Caco-2 (cell line): ENCODE results near the gene UQCR11. TPM values are rescaled to one million over a fixed set of nuclear protein-coding genes. Genes with fewer than 3 reads are reported as not detected.

Experiments
- BruUV-seq: library from RNA; stranded (reverse); fragments of 400-500 nt; replicated peaks from 2 replicates; lab custom pipeline; 2021; lab: Mats Ljungman, UMichigan
- CTCF ChIA-PET: fragments of 300-600 bp; sonication (Branson Sonifier 250); formaldehyde crosslinking; loops from one replicate; lab custom pipeline; 2022; ENCODE audit warnings: antibody characterized with exemption; lab: Charles Lee
- POLR2A ChIA-PET: fragments of 300-600 bp; sonication (Branson Sonifier 250); formaldehyde crosslinking; loops from one replicate; lab custom pipeline; 2022; ENCODE audit warnings: antibody characterized with exemption; lab: Charles Lee
- DNase-seq, 2 experiments: peaks; one replicate each; pipeline versions ENCODE4 v3.0.0 to v3.0.0-alpha.2; 2020 to 2022
- H3K27me3 ChIP-seq: replicated peaks from 2 replicates; pipeline ENCODE4 v1.6.0; 2011; ENCODE audit warnings: low read length; ENCODE audit not compliant: control insufficient read depth, insufficient read depth
- H3K36me3 ChIP-seq: 2 replicates; pipeline ENCODE4 v1.5.1; 2011; ENCODE audit warnings: low read length; ENCODE audit not compliant: control insufficient read depth, insufficient read depth
- H3K4me1 ChIP-seq: fragments of 250-450 bp; sonication (Bioruptor Pico); 2 replicates; pipeline ENCODE4 v1.5.1; 2020; ENCODE audit warnings: mild to moderate bottlenecking
- H3K4me3 ChIP-seq: 2 replicates; pipeline ENCODE4 v1.5.1; 2011; ENCODE audit warnings: low read depth, mild to moderate bottlenecking, control low read depth, low read length
- H3K9me3 ChIP-seq: fragments of 250-450 bp; sonication (Bioruptor Pico); 2 replicates; pipeline ENCODE4 v1.5.1; 2020; ENCODE audit warnings: mild to moderate bottlenecking, moderate library complexity
- H3K27ac Mint-ChIP-seq: one replicate; pipeline ENCODE4 v1.8.0; 2022; ENCODE audit warnings: mixed read lengths; ENCODE audit not compliant: unreplicated experiment
- H3K27me3 Mint-ChIP-seq: one replicate; pipeline ENCODE4 v1.8.0; 2022; ENCODE audit warnings: mixed read lengths; ENCODE audit not compliant: insufficient read depth, unreplicated experiment
- H3K36me3 Mint-ChIP-seq: one replicate; pipeline ENCODE4 v1.8.0; 2022; ENCODE audit warnings: mild to moderate bottlenecking, mixed read lengths; ENCODE audit not compliant: insufficient read depth, unreplicated experiment
- H3K4me1 Mint-ChIP-seq: one replicate; pipeline ENCODE4 v1.8.0; 2022; ENCODE audit warnings: low read depth, mixed read lengths; ENCODE audit not compliant: unreplicated experiment
- H3K4me3 Mint-ChIP-seq: one replicate; pipeline ENCODE4 v1.8.0; 2022; ENCODE audit warnings: mild to moderate bottlenecking, moderate library complexity, mixed read lengths; ENCODE audit not compliant: unreplicated experiment
- H3K9me3 Mint-ChIP-seq: one replicate; pipeline ENCODE4 v1.8.0; 2022; ENCODE audit warnings: mixed read lengths; ENCODE audit not compliant: unreplicated experiment
- intact Hi-C: fragments of 100-400 bp; cut with micrococcal nuclease; formaldehyde crosslinking; loops from one replicate; pipeline ENCODE4 v1.10.0; 2022; ENCODE audit not compliant: unreplicated experiment
- total RNA-seq: library from RNA; stranded (reverse); gene quantifications from 2 replicates; pipeline ENCODE4 v1.2.3, GENCODE V29; 2022
- TF ChIP-seq, protein P1 (sequence below), 2 experiments: fragments of 200-600 bp in 1 of 2; IDR thresholded peaks; 1 replicate in 1 of 2; 2 replicates in 1 of 2; pipeline versions ENCODE4 v1.5.1 to v1.8.0; 2011 to 2022; ENCODE audit warnings: antibody characterized with exemption in 1 of 2, control low read depth in 1 of 2, inconsistent platforms in 1 of 2, low read depth in 1 of 2, low read length in 1 of 2, mild to moderate bottlenecking in 1 of 2, moderate library complexity in 1 of 2; ENCODE audit not compliant: insufficient read depth in 1 of 2, severe bottlenecking in 1 of 2, unreplicated experiment in 1 of 2

The UQCR11 gene
- total RNA-seq, 1 experiment from 2014 or later = 222 TPM

DNA sequence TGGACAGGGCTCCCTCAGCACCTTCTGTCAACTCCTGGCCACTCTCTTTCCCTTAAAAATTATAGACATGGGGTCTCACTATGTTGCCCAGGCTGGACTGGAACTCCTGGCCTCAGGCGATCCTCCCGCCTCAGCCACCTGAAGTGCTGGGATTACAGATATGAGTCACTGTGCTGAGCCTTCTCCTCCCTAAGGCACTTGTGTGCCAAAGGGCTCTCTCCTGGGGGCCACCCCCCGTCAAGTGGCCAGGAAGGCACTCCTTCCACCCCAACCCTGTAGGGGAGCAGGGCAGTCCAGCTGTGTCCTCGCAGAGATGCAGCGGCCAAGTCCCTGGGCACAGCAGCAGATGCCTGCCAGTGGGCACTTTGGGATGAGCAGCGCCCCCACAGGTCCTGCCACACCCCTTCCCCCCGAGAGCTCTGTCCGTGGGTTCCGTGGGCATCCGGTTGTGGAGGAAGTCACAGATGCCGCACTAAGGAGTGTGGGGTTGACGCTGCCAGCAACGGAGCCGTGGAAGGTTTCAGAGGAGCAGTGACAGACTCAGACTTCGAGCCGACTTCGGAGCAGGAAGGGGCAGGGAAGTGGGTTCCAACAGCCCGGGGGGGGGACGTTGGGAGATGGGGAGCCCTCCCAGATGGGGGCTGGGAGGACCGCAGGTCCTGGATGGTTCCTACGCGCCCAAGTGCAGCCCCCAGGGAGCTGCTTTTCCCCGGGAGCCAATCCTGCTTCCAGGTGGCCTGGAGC is 3.3 kb upstream of the UQCR11 start:
- peaks cover 2% of the 10 kb centered on the region; the same call in 1 of the 2 replicates for H3K36me3 ChIP-seq
- Mint-ChIP-seq H3K9me3 (no peaks in the 10 kb centered on the region), H3K4me1 (no peaks in the 10 kb centered on the region), H3K27me3 (no peaks in the 10 kb centered on the region), H3K27ac (no peak overlapping the region), H3K4me3 (no peak overlapping the region), H3K36me3 (peaks cover 56% of the 10 kb centered on the region)
- no peaks in the 10 kb centered on the region for H3K9me3 ChIP-seq
- H3K27me3 ChIP-seq = no peaks in the 10 kb centered on the region
- TF ChIP-seq, protein P1, sequence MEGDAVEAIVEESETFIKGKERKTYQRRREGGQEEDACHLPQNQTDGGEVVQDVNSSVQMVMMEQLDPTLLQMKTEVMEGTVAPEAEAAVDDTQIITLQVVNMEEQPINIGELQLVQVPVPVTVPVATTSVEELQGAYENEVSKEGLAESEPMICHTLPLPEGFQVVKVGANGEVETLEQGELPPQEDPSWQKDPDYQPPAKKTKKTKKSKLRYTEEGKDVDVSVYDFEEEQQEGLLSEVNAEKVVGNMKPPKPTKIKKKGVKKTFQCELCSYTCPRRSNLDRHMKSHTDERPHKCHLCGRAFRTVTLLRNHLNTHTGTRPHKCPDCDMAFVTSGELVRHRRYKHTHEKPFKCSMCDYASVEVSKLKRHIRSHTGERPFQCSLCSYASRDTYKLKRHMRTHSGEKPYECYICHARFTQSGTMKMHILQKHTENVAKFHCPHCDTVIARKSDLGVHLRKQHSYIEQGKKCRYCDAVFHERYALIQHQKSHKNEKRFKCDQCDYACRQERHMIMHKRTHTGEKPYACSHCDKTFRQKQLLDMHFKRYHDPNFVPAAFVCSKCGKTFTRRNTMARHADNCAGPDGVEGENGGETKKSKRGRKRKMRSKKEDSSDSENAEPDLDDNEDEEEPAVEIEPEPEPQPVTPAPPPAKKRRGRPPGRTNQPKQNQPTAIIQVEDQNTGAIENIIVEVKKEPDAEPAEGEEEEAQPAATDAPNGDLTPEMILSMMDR (IDR thresholded peaks at IDR 0.05; ENCODE audit: insufficient read depth in 1 of 2, low read depth in 1 of 2, low read length in 1 of 2, severe bottlenecking in 1 of 2, unreplicated experiment in 1 of 2) = no peak
- no TSS peak for BruUV-seq
- peaks cover 13% of the 10 kb centered on the region; the same call in 1 of the 2 replicates for H3K4me1 ChIP-seq
- intact Hi-C loops = no loop called here
- no peak for DNase-seq
- ChIA-PET POLR2A (no interaction called here), CTCF (interaction anchor here (0.5 kb wide), 1 partner anchor 44 kb away, joined by 6 read pairs; no protein-coding TSS in a partner anchor)
- H3K4me3 ChIP-seq = no peak overlapping the region

DNA sequence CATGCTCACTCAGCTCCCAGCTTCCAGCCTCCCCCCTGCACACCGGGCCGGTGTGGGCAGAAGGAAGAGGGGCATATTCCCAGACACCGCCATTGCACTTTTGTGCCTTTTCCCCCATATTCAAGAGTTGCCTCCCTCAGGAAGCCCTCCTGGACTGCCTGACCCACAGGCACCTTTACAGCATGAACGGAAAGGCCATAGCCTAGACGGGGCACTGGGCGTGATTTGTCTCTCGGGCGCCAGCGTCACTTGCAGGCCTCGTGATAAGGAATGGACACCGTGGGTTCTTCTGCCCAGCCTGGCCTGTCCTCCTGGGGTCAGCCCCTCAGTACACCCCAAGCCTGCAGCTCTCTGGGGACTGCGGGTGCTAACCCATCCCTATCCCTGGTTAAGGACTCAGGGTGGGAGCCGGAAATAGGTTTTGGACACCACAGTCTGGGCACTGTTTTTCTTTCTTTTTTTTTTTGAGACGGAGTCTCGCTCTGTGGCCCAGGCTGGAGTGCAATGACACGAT is 933 bp upstream of the UQCR11 start:
- no peaks in the 10 kb centered on the region for H3K9me3 ChIP-seq
- BruUV-seq = no TSS peak
- H3K27me3 ChIP-seq = no peaks in the 10 kb centered on the region
- peaks cover 17% of the 10 kb centered on the region; the same call in 1 of the 2 replicates for H3K4me1 ChIP-seq
- peak overlapping the region; percentile 80 for H3K4me3 ChIP-seq
- Mint-ChIP-seq H3K4me3 (peak overlapping the region; percentile 96), H3K9me3 (no peaks in the 10 kb centered on the region), H3K27me3 (no peaks in the 10 kb centered on the region), H3K4me1 (no peaks in the 10 kb centered on the region), H3K27ac (peak overlapping the region; percentile 97), H3K36me3 (peaks cover 58% of the 10 kb centered on the region)
- H3K36me3 ChIP-seq = peaks cover 2% of the 10 kb centered on the region; the same call in 1 of the 2 replicates
- ChIA-PET POLR2A (interaction anchor here (2.5 kb wide), 1 partner anchor 13 kb away, joined by 16 read pairs; the partner anchor contains the start of gene MBD3), CTCF (interaction anchor here (0.7 to 1.6 kb wide), 3 partner anchors 47 to 66 kb away, joined by 3 to 13 read pairs (median 4); partner anchors contain the start of gene TCF3)
- DNase-seq = no peak
- TF ChIP-seq, protein P1 (IDR thresholded peaks at IDR 0.05; ENCODE audit: insufficient read depth in 1 of 2, low read depth in 1 of 2, low read length in 1 of 2, severe bottlenecking in 1 of 2, unreplicated experiment in 1 of 2) = no peak
- intact Hi-C loops = loop anchor here (1.0 kb wide), 1 partner anchor 65 kb away; no protein-coding TSS in a partner anchor

DNA sequence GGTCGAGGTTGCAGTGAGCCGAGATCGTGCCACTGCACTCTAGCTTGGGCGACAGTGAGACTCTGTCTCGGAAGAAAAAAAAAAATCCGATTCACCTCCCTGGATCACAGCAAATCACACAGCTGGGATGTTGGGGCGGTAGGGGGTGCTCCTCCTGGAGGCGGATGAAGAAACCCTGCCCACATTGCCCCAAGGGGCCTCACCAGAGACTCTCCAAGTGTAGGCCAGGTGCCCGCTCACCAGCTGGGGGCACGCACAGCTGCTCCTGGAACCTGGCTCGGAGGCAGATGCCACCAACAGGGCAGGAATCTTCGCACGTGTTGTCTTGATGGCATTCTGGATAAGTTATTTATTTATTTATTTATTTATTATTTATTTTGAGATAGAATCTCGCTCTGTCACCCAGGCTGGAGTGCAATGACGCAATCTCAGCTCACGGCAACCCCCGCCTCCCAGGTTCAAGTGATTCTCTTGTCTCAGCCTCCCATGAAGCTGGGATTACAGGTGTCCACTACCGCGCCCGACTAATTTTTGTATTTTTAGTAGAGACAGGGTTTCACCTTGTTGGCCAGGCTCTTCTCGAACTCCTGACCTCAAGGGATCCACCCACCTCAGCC is 3.1 kb downstream of the UQCR11 start:
- POLR2A ChIA-PET = interaction anchor here (0.6 kb wide), 1 partner anchor 16 kb away, joined by 3 read pairs; no protein-coding TSS in a partner anchor
- H3K4me3 Mint-ChIP-seq = no peak overlapping the region

More for the DNA sequence above, 3.1 kb downstream of the UQCR11 start:
- Histone ChIP-seq H3K4me1 (peaks cover 17% of the 10 kb centered on the region; the same call in 1 of the 2 replicates), H3K9me3 (no peaks in the 10 kb centered on the region), H3K27me3 (no peaks in the 10 kb centered on the region), H3K36me3 (no peaks in the 10 kb centered on the region; the same call in 1 of the 2 replicates), H3K4me3 (no peak overlapping the region)
- intact Hi-C loops = no loop called here
- Mint-ChIP-seq H3K36me3 (peaks cover 63% of the 10 kb centered on the region), H3K27ac (no peak overlapping the region), H3K9me3 (no peaks in the 10 kb centered on the region), H3K4me1 (no peaks in the 10 kb centered on the region), H3K27me3 (no peaks in the 10 kb centered on the region)
- no TSS peak for BruUV-seq
- DNase-seq = no peak
- TF ChIP-seq, protein P1 (IDR thresholded peaks at IDR 0.05; ENCODE audit: insufficient read depth in 1 of 2, low read depth in 1 of 2, low read length in 1 of 2, severe bottlenecking in 1 of 2, unreplicated experiment in 1 of 2) = no peak
- CTCF ChIA-PET = interaction anchor here (0.7 to 0.9 kb wide), 2 partner anchors 25 to 56 kb away, joined by 3 to 5 read pairs; no protein-coding TSS in a partner anchor
